ENCODE measurements around the gene TMPRSS5. TPM values are rescaled to one million over a fixed set of nuclear protein-coding genes. Genes with fewer than 3 reads are reported as not detected.

TMPRSS5 gene
- total RNA-seq, 1 donor from 2014 or later = 1.1 TPM

Other genes starting within 250 kb of the TMPRSS5 start
- gene DRD2, start 230.9 kb downstream of the TMPRSS5 start, total RNA-seq = not detected in 2 replicates
- gene ZW10, start 67.4 kb upstream of the TMPRSS5 start, total RNA-seq = 17.2 and 18.6 TPM in 2 replicates
- not detected in 2 replicates for gene CLDN25, start 73.5 kb upstream of the TMPRSS5 start, total RNA-seq
- gene USP28, start 169.3 kb upstream of the TMPRSS5 start, total RNA-seq = 11.1 and 25.6 TPM in 2 replicates
- gene HTR3B, start 198.5 kb upstream of the TMPRSS5 start, total RNA-seq = not detected in 2 replicates